GM23338 (cell line): ENCODE measurements around the gene NAMPT. TPM values are rescaled to one million over a fixed set of nuclear protein-coding genes. Genes with fewer than 3 reads are reported as not detected.

Experiments used
- ATAC-seq: fragments of 200-7000 bp; cut with Tn5 transposase; 3 replicates; pipeline ENCODE4 v1.9.1; 2020
- DNase-seq: peaks from one replicate; pipeline ENCODE4 v3.0.0-alpha.2; 2015; ENCODE audit warnings: low spot score
- H2AFZ ChIP-seq: fragments of 200-600 bp; sonication (generic); 2 replicates; pipeline ENCODE4 v1.8.0; 2016; ENCODE audit warnings: antibody characterized with exemption, mild to moderate bottlenecking, moderate library complexity
- H3F3A ChIP-seq: fragments of 200-600 bp; sonication (generic); replicated peaks from 2 replicates; pipeline ENCODE4 v1.8.0; 2017; ENCODE audit warnings: antibody characterized with exemption, mixed run types, low read depth
- H3K27ac ChIP-seq: fragments of 200-600 bp; sonication (generic); 2 replicates; pipeline ENCODE4 v1.6.1; 2016; ENCODE audit warnings: low read depth
- H3K27me3 ChIP-seq: fragments of 200-600 bp; sonication (generic); 2 replicates; pipeline ENCODE4 v1.8.0; 2016; ENCODE audit warnings: mild to moderate bottlenecking, mixed run types, moderate library complexity; ENCODE audit not compliant: insufficient read depth
- H3K36me3 ChIP-seq: fragments of 200-600 bp; sonication (generic); 2 replicates; pipeline ENCODE4 v1.8.0; 2016; ENCODE audit warnings: mild to moderate bottlenecking; ENCODE audit not compliant: insufficient read depth
- H3K4me1 ChIP-seq: fragments of 200-600 bp; sonication (generic); 2 replicates; pipeline ENCODE4 v1.8.0; 2016; ENCODE audit warnings: mild to moderate bottlenecking, moderate library complexity; ENCODE audit not compliant: insufficient read depth
- H3K4me2 ChIP-seq: fragments of 200-600 bp; sonication (generic); 2 replicates; pipeline ENCODE4 v1.7.1; 2017; ENCODE audit warnings: mixed run types
- H3K4me3 ChIP-seq: fragments of 200-600 bp; sonication (generic); 2 replicates; pipeline ENCODE4 v1.6.1; 2016; ENCODE audit warnings: mixed run types
- H3K79me2 ChIP-seq: fragments of 200-600 bp; sonication (generic); replicated peaks from 2 replicates; pipeline ENCODE4 v1.8.0; 2017; ENCODE audit warnings: mild to moderate bottlenecking; ENCODE audit not compliant: insufficient read depth
- H3K9me2 ChIP-seq: fragments of 200-600 bp; sonication (generic); 2 replicates; pipeline ENCODE4 v1.8.0; 2017; ENCODE audit not compliant: insufficient read depth
- H4K20me1 ChIP-seq: fragments of 200-600 bp; sonication (generic); replicated peaks from 2 replicates; pipeline ENCODE4 v1.8.0; 2017; ENCODE audit warnings: mild to moderate bottlenecking; ENCODE audit not compliant: insufficient read depth
- H3K27ac Mint-ChIP-seq: 2 replicates; pipeline ENCODE4 v1.8.0; 2020; ENCODE audit warnings: inconsistent platforms, mild to moderate bottlenecking, moderate library complexity, mixed read lengths
- H3K27me3 Mint-ChIP-seq: 3 replicates; pipeline ENCODE4 v1.8.0; 2022; ENCODE audit warnings: low read depth, mild to moderate bottlenecking, moderate library complexity, mixed read lengths, inconsistent platforms; ENCODE audit not compliant: insufficient read depth, poor library complexity
- H3K36me3 Mint-ChIP-seq: 3 replicates; pipeline ENCODE4 v1.8.0; 2021; ENCODE audit warnings: low read depth, mild to moderate bottlenecking, inconsistent platforms, moderate library complexity, mixed read lengths
- H3K4me1 Mint-ChIP-seq: 3 replicates; pipeline ENCODE4 v1.8.0; 2020; ENCODE audit warnings: mild to moderate bottlenecking, inconsistent platforms, mixed read lengths
- H3K4me3 Mint-ChIP-seq: 3 replicates; pipeline ENCODE4 v1.8.0; 2021; ENCODE audit warnings: moderate library complexity, mild to moderate bottlenecking, inconsistent platforms, mixed read lengths
- H3K9me3 Mint-ChIP-seq: 3 replicates; pipeline ENCODE4 v1.8.0; 2020; ENCODE audit warnings: moderate library complexity, mild to moderate bottlenecking, inconsistent platforms, mixed read lengths
- CREB1 ChIP-seq: fragments of 250-450 bp; sonication (Bioruptor Pico); IDR thresholded peaks from 2 replicates; pipeline ENCODE4 v1.5.0; 2020; ENCODE audit warnings: low read depth, mild to moderate bottlenecking, moderate library complexity
- EZH2phosphoT487 ChIP-seq: fragments of 200-600 bp; sonication (generic); IDR thresholded peaks from one replicate; pipeline ENCODE4 v1.8.1; 2018; ENCODE audit warnings: antibody characterized with exemption; ENCODE audit not compliant: unreplicated experiment
- NANOG ChIP-seq: IDR thresholded peaks from 2 replicates; pipeline ENCODE4 v1.6.1; 2016; ENCODE audit warnings: antibody characterized with exemption, borderline replicate concordance
- STAT1 ChIP-seq: IDR thresholded peaks from one replicate; pipeline ENCODE4 v1.6.1; 2016; ENCODE audit warnings: antibody characterized with exemption; ENCODE audit not compliant: unreplicated experiment
- ZNF114 ChIP-seq: fragments of 250-450 bp; sonication (Bioruptor Pico); IDR thresholded peaks from 2 replicates; pipeline ENCODE4 v1.5.0; 2020; ENCODE audit warnings: mild to moderate bottlenecking, moderate library complexity
- polyA plus RNA-seq: library from polyadenylated mRNA; unstranded; fragments of >200 nt; fragmentation: Nextera tagmentation; extraction: Ambion mirVana; gene quantifications from 2 replicates; pipeline ENCODE4 v1.2.1, GENCODE V29; 2016
- total RNA-seq: library from RNA; depleted of rRNA; stranded (reverse); fragments of >200 nt; shearing (Covaris generic); gene quantifications from 2 replicates; pipeline ENCODE4 v1.2.3, GENCODE V29; 2014
- TF ChIP-seq, protein P1 (sequence below): IDR thresholded peaks from one replicate; pipeline ENCODE4 v1.6.1; 2018; ENCODE audit warnings: antibody characterized with exemption; ENCODE audit not compliant: unreplicated experiment
- TF ChIP-seq, protein P2 (sequence below): fragments of 250-450 bp; sonication (Bioruptor Pico); IDR thresholded peaks from 2 replicates; pipeline ENCODE4 v1.5.0; 2020; ENCODE audit warnings: mild to moderate bottlenecking, moderate library complexity
- TF ChIP-seq, protein P3 (sequence below), 2 experiments: fragments of 200-600 bp in 1 of 2; sonication (generic) in 1 of 2; conservative IDR thresholded peaks; 2 replicates each; pipeline versions ENCODE4 v1.5.1 to v1.6.1; 2016 to 2017; ENCODE audit warnings: antibody characterized with exemption in 2 of 2, low read depth in 2 of 2, mild to moderate bottlenecking in 2 of 2, moderate library complexity in 1 of 2

NAMPT gene
- total and polyA plus RNA-seq, 2 experiments from 2014 or later = 37.9 to 73.9 TPM

DNA sequence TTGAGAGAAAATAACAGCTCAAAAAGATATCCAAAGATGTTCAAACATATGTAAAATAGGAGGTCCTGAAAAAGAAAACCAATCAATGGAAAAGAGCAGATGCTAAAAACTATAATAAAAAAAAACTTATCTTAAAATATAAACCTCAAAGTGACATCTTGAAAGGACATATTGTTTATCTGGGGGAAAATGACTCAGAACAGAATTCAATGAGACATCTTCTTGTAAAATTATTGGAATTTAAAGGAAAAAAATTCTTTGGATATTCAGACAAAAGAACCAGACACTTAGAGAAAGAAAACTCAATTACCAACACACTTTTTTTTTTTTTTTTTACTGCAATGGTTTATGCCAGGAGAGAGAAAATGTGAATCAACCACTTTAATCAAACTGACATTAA lies 58.9 kb downstream of the NAMPT start (continued):
- TF ChIP-seq, protein P1, sequence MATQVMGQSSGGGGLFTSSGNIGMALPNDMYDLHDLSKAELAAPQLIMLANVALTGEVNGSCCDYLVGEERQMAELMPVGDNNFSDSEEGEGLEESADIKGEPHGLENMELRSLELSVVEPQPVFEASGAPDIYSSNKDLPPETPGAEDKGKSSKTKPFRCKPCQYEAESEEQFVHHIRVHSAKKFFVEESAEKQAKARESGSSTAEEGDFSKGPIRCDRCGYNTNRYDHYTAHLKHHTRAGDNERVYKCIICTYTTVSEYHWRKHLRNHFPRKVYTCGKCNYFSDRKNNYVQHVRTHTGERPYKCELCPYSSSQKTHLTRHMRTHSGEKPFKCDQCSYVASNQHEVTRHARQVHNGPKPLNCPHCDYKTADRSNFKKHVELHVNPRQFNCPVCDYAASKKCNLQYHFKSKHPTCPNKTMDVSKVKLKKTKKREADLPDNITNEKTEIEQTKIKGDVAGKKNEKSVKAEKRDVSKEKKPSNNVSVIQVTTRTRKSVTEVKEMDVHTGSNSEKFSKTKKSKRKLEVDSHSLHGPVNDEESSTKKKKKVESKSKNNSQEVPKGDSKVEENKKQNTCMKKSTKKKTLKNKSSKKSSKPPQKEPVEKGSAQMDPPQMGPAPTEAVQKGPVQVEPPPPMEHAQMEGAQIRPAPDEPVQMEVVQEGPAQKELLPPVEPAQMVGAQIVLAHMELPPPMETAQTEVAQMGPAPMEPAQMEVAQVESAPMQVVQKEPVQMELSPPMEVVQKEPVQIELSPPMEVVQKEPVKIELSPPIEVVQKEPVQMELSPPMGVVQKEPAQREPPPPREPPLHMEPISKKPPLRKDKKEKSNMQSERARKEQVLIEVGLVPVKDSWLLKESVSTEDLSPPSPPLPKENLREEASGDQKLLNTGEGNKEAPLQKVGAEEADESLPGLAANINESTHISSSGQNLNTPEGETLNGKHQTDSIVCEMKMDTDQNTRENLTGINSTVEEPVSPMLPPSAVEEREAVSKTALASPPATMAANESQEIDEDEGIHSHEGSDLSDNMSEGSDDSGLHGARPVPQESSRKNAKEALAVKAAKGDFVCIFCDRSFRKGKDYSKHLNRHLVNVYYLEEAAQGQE = no peak
- no peak for TF ChIP-seq ZNF114

DNA sequence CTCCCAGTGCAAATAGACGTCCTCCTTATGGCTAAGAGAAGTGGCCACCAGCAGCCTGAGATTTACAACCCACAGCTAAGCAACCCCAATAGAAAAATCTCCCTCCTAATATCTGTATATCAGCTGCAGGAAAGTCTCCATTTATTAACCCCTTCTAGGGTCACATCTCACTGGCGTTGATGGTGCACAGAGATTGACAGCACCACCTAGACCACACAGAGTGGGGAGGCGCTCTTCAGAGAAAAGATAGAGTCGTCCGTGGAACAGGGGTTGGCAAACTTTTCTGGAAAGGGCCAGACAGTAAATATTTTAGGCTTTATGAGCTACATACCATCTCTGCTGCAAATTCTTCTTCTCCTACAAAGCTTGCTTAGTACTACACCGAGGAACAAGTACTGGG lies 60.0 kb downstream of the NAMPT start:
- peaks cover 13% of the 10 kb centered on the region; the same call in 2 of the 3 replicates for H3K4me1 Mint-ChIP-seq

More for the DNA sequence above, 60.0 kb downstream of the NAMPT start:
- Histone ChIP-seq H3K36me3 (no peaks in the 10 kb centered on the region), H3K4me2 (no peak overlapping the region), H3K27ac (no peak overlapping the region), H3K79me2 (no peaks in the 10 kb centered on the region), H2AFZ (no peak overlapping the region), H4K20me1 (no peaks in the 10 kb centered on the region), H3K9me2 (0 out of 2 replicates have a peak, but pooled peaks cover 6% of the 10 kb centered on the region), H3K27me3 (no peaks in the 10 kb centered on the region), H3K4me1 (no peaks in the 10 kb centered on the region), H3K4me3 (no peak overlapping the region), H3F3A (no peaks in the 10 kb centered on the region)
- Mint-ChIP-seq H3K27ac (no peak overlapping the region), H3K27me3 (peaks cover 1% of the 10 kb centered on the region), H3K4me3 (no peak overlapping the region), H3K9me3 (no peaks in the 10 kb centered on the region), H3K36me3 (no peaks in the 10 kb centered on the region)
- TF ChIP-seq, protein P2, sequence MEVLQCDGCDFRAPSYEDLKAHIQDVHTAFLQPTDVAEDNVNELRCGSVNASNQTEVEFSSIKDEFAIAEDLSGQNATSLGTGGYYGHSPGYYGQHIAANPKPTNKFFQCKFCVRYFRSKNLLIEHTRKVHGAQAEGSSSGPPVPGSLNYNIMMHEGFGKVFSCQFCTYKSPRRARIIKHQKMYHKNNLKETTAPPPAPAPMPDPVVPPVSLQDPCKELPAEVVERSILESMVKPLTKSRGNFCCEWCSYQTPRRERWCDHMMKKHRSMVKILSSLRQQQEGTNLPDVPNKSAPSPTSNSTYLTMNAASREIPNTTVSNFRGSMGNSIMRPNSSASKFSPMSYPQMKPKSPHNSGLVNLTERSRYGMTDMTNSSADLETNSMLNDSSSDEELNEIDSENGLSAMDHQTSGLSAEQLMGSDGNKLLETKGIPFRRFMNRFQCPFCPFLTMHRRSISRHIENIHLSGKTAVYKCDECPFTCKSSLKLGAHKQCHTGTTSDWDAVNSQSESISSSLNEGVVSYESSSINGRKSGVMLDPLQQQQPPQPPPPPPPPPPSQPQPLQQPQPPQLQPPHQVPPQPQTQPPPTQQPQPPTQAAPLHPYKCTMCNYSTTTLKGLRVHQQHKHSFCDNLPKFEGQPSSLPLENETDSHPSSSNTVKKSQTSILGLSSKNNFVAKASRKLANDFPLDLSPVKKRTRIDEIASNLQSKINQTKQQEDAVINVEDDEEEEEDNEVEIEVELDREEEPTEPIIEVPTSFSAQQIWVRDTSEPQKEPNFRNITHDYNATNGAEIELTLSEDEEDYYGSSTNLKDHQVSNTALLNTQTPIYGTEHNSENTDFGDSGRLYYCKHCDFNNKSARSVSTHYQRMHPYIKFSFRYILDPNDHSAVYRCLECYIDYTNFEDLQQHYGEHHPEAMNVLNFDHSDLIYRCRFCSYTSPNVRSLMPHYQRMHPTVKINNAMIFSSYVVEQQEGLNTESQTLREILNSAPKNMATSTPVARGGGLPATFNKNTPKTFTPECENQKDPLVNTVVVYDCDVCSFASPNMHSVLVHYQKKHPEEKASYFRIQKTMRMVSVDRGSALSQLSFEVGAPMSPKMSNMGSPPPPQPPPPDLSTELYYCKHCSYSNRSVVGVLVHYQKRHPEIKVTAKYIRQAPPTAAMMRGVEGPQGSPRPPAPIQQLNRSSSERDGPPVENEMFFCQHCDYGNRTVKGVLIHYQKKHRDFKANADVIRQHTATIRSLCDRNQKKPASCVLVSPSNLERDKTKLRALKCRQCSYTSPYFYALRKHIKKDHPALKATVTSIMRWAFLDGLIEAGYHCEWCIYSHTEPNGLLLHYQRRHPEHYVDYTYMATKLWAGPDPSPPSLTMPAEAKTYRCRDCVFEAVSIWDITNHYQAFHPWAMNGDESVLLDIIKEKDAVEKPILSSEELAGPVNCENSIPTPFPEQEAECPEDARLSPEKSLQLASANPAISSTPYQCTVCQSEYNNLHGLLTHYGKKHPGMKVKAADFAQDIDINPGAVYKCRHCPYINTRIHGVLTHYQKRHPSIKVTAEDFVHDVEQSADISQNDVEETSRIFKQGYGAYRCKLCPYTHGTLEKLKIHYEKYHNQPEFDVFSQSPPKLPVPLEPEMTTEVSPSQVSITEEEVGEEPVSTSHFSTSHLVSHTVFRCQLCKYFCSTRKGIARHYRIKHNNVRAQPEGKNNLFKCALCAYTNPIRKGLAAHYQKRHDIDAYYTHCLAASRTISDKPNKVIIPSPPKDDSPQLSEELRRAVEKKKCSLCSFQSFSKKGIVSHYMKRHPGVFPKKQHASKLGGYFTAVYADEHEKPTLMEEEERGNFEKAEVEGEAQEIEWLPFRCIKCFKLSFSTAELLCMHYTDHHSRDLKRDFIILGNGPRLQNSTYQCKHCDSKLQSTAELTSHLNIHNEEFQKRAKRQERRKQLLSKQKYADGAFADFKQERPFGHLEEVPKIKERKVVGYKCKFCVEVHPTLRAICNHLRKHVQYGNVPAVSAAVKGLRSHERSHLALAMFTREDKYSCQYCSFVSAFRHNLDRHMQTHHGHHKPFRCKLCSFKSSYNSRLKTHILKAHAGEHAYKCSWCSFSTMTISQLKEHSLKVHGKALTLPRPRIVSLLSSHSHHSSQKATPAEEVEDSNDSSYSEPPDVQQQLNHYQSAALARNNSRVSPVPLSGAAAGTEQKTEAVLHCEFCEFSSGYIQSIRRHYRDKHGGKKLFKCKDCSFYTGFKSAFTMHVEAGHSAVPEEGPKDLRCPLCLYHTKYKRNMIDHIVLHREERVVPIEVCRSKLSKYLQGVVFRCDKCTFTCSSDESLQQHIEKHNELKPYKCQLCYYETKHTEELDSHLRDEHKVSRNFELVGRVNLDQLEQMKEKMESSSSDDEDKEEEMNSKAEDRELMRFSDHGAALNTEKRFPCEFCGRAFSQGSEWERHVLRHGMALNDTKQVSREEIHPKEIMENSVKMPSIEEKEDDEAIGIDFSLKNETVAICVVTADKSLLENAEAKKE (CRISPR knock-in tag) = no peak
- TF ChIP-seq ZNF114 (no peak), EZH2phosphoT487 (no peak), NANOG (no peak), CREB1 (CRISPR knock-in tag) (no peak), STAT1 (no peak)
- TF ChIP-seq, protein P3, sequence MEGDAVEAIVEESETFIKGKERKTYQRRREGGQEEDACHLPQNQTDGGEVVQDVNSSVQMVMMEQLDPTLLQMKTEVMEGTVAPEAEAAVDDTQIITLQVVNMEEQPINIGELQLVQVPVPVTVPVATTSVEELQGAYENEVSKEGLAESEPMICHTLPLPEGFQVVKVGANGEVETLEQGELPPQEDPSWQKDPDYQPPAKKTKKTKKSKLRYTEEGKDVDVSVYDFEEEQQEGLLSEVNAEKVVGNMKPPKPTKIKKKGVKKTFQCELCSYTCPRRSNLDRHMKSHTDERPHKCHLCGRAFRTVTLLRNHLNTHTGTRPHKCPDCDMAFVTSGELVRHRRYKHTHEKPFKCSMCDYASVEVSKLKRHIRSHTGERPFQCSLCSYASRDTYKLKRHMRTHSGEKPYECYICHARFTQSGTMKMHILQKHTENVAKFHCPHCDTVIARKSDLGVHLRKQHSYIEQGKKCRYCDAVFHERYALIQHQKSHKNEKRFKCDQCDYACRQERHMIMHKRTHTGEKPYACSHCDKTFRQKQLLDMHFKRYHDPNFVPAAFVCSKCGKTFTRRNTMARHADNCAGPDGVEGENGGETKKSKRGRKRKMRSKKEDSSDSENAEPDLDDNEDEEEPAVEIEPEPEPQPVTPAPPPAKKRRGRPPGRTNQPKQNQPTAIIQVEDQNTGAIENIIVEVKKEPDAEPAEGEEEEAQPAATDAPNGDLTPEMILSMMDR (conservative IDR thresholded peaks at IDR 0.05; ENCODE audit: low read depth in 2 of 2) = 0 out of 4 replicates have a peak, but pooled peaks of 1 of the 2 experiments have one; percentile 12
- peak; percentile 53; the same call in 2 of the 3 replicates for ATAC-seq
- DNase-seq = no peak
